ENCODE data around the gene NOC3L.

- TF ChIP-seq USF1 (IDR thresholded peaks at IDR 0.05) (no peak), ZBTB7A (IDR thresholded peaks at IDR 0.05; ENCODE audit: low read depth) (no peak), EP300 (IDR thresholded peaks at IDR 0.05; ENCODE audit: borderline replicate concordance) (no peak), REST (IDR thresholded peaks at IDR 0.05; ENCODE audit: low read depth) (no peak), EGR1 (IDR thresholded peaks at IDR 0.05) (no peak), CEBPB (IDR thresholded peaks at IDR 0.05) (no peak), YY1 (IDR thresholded peaks at IDR 0.05; ENCODE audit: low read depth) (no peak), TAF1 (IDR thresholded peaks at IDR 0.05; ENCODE audit: low read depth) (no peak), TEAD4 (IDR thresholded peaks at IDR 0.05) (no peak)
These were observed 77.5 kb downstream of the NOC3L start for GRCh38 chr10:94285271-94285670.

Measured in Ishikawa (cell line).